T-helper 2 cell treated with Interferon-gamma antibody and Interleukin-4, amounts not matched to agents 100 ng/mL and 5 ng/mL, for 36 hours (primary cell): Measurements from ENCODE around the gene MC1R. TPM values are rescaled to one million over a fixed set of nuclear protein-coding genes. Genes with fewer than 3 reads are reported as not detected.

Experiments used
- intact Hi-C: fragments of 100-400 bp; cut with micrococcal nuclease; formaldehyde crosslinking; loops from one replicate; pipeline ENCODE4 v1.15.1; 2023
- total RNA-seq: library from RNA; stranded (reverse); gene quantifications from 2 replicates; pipeline ENCODE4 v1.2.3, GENCODE V29; 2022

MC1R gene
- total RNA-seq, result 9.1 and 11.2 TPM in 2 replicates

DNA sequence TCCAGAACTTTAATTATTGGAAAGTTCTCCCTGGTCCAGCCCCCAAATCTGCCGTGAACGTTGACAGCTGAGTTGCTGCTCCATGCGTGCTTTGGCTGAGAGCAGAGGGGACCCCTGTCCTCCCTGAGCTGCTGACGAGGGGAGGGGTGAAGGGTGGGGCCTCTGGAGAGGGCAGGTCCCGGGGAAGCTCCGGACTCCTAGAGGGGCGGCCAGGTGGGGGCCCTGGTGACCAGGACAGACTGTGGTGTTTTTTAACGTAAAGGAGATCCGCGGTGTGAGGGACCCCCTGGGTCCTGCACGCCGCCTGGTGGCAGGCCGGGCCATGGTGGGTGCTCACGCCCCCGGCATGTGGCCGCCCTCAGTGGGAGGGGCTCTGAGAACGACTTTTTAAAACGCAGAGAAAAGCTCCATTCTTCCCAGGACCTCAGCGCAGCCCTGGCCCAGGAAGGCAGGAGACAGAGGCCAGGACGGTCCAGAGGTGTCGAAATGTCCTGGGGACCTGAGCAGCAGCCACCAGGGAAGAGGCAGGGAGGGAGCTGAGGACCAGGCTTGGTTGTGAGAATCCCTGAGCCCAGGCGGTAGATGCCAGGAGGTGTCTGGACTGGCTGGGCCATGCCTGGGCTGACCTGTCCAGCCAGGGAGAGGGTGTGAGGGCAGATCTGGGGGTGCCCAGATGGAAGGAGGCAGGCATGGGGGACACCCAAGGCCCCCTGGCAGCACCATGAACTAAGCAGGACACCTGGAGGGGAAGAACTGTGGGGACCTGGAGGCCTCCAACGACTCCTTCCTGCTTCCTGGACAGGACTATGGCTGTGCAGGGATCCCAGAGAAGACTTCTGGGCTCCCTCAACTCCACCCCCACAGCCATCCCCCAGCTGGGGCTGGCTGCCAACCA, at the start of gene MC1R:
TSS of gene MC1R (plus strand) at position 410 of the 895 bp plus-strand sequence. CDS start at position 807, 397 bp downstream.
- intact Hi-C loops, result loop anchor here (5.0 kb wide), 1 partner anchor 196 kb away; the partner anchor contains the start of genes VPS9D1 and ZNF276

DNA sequence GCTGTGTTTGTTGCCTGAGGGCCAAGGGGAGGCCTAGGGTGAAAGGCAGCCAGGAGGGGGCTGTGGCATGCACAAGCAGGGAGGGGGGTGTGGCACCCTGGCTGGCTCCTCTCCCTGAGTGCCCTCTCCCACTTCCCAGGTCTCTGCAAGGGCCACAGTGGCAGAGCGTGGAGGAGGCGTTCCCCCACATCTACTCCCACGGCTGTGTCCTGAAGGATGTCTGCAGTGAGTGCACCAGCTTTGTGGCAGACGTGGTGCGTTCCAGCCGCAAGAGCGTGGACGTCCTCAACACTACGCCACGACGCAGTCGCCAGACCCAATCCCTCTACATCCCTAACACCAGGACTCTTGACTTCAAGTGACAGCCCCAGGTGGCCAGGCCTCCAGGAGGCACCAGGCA, 48.8 kb upstream of the MC1R start:
- intact Hi-C loops, result loop anchor here (5.0 to 10.0 kb wide), 4 partner anchors 148 to 753 kb away; partner anchors contain the start of genes RPL13, VPS9D1 and ZNF276

DNA sequence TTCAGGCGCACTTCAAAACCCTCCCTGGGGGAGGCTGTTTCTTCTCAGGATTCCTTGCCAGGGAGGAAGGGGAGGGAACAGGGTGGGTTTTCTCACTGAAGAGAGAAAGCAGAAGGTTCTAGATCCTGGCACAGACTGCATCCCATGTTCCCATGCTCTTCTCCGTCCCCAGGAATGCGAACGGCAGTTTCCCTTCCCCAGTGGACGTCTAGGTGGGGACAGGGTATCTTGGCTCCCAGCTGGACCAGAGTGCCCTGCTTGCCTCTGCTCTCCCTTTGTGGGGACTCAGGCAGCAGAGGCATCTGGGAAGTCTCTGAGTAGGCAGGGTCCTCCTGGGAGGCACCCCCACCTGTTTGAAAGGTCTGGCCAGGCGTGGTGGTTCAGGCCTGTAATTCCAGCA, 48.2 kb upstream of the MC1R start:
- intact Hi-C loops, result loop anchor here (5.0 to 10.0 kb wide), 3 partner anchors 148 to 753 kb away; partner anchors contain the start of genes VPS9D1 and ZNF276

DNA sequence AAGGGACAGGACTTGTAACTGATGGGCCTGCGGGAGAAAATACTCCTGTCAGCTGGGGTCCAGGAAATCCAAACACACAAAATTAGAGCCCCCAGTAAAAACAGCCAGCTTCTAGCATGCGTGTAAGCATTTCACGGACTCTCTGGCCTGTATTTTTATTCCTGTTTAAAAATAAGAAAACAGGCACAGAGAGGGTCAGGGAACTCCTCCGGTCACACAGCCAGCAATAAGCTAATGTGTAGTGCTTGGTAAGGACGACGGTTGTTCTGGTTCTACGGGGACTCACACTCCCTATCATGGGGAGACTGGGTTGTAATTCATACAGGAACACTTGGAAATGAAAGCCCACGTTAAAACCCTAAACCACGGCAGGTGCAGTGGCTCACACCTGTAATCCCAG, 46.8 kb upstream of the MC1R start:
- intact Hi-C loops, result loop anchor here (1.0 to 10.0 kb wide), 5 partner anchors 11 to 755 kb away; partner anchors contain the start of genes VPS9D1 and ZNF276

DNA sequence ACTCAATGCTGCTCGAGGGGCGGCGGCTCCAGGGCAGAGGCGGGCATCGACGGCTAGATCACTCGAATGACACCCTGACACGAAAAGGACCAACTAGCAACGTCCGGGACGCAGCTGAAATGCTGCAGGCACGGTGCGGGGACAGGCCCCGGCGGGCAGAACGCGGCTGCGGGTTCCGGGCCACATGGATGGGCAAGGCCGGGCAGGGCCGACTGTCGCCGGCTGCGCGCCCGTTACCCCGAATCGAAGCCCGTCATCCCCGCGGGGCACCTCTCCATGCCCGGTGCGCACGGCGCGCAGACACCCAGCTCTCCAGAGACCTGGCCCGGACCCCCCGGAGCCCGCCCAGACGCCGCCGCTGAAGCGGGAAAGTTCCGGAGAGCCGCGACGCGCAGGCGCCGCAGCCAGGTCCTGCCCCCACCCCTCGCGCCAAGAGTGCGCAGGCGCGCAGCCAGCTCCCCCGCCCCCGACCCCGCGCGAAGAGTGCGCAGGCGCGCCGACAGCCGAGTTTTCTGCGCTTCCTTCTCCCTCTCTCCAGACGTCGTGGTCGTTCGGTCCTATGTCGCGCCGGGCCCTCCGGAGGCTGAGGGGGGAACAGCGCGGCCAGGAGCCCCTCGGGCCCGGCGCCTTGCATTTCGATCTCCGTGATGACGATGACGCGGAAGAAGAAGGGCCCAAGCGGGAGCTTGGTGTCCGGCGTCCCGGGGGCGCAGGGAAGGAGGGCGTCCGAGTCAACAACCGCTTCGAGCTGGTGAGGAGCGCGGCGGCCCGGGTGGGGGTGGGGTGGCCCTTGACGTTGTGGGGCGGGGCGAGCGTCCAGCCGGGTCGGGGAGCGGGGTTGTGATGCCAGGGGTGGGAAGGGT, 45.3 kb upstream of the MC1R start, which contains the start of gene TCF25:
TSS of gene TCF25 (plus strand) at position 484 of the 863 bp plus-strand sequence. CDS start at position 560, 76 bp downstream.
- intact Hi-C loops, result loop anchor here (2.0 to 10.0 kb wide), 4 partner anchors 99 to 756 kb away; partner anchors contain the start of genes VPS9D1 and ZNF276

DNA sequence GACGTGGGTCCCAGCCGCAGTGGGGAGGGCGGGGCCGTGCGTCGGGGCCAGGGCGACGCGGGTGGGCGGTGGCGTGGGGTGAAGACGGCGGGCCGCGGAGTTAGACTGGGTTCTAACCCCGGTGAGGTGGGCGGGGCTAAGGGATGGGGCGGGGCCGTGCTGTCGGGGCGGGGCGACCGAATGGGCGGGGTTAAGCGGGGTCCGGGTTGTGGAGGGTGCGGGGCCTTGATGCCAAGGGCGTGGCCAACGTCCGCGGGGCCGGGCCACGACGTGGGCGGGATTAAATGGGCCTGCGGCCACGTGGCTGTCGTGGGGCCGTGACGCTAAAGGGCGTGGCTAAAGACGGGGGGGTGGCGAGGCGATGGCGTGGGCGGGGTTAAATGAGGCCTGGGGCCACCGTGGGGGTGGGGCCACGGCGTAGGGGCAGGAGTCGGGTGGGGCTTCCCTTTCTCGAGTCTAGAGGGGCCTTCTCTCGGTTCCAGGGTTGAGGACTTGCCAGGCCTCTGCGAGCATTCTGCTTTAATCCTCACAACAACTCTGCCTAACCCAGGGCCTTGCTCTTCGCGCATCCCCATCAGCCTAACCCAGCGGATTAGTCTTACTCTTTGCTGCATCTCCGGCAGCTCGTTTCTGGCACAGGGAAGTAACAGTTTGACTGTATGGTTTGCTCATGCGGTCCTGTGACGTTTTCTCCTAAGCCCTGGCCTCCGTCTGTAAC, 44.5 kb upstream of the MC1R start:
- intact Hi-C loops, result loop anchor here (1.0 to 10.0 kb wide), 6 partner anchors 51 to 757 kb away; partner anchors contain the start of genes VPS9D1 and ZNF276

DNA sequence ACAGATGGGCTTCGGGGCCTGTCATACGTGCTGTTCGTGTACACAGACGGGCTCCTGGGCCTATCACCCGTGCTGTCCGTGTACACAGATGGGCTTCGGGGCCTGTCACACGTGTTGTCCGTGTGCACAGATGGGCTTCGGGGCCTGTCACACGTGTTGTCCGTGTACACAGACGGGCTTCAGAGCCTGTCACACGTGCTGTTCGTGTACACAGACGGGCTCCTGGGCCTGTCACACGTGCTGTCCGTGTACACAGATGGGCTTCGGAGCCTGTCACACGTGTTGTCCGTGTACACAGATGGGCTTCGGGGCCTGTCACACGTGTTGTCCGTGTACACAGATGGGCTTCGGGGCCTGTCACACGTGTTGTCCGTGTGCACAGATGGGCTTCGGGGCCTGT, 39.5 kb upstream of the MC1R start:
- intact Hi-C loops, result loop anchor here (10.0 kb wide), 1 partner anchor 634 kb away; no protein-coding TSS in a partner anchor

DNA sequence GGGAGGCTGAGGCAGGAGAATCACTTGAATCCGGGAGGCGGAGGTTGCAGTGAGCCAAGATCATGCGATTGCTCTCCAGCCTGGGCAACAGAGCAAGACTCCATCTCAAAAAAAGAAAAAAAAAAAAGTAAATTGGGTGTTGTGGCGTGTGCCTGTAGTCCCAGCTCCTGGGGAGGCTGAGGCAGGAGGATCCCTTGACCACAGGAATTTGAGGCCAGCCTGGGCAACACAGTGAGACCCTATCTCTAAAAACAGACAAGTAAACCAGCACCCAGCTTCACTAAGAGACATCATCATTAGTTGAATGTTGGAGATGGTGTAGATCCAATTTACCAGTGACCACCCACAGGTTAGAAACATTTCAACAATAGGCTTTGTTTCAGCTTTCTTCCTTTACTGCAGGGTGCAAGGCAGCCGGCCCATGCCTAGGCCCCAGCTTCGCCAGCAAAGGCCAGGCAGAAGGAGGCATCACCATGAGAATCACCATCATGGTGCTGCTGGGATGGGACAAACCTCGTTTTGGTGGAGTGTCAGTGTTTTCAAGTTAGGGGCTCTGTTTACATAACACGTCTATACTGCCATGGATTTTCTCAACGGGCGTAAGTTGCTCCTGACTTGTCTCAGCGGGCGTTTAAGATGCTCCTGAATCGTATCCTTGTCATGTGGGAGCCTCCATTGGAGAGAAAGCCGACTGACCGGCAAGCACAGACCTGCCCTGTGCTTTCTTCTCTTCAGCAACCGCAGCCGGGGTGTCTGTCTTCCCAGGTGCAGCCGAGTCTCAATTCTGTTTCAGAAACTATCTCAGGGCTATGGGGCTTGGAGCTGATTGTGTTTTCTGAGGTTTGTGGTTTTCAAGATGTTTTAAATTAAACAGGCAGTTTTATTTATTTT, 37.9 kb upstream of the MC1R start:
- intact Hi-C loops, result no loop called here

DNA sequence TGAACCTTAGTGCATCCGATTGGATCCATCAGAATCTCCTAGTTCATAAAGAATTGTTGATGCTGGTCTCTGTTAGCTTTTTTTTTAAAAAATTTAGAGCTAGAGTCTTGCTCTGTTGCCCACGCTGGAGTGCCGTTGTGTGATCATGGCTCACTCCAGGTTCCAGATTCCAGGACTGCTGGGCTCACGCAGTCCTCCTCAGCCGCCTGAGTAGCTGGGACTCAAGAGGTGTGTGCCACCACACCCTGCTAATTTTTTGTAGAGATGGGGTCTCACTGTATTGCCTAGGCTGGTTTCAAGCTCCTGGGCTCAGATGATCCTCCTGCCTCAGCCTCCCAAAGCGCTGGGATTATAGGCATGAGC, 37.3 kb upstream of the MC1R start:
- intact Hi-C loops, result no loop called here

DNA sequence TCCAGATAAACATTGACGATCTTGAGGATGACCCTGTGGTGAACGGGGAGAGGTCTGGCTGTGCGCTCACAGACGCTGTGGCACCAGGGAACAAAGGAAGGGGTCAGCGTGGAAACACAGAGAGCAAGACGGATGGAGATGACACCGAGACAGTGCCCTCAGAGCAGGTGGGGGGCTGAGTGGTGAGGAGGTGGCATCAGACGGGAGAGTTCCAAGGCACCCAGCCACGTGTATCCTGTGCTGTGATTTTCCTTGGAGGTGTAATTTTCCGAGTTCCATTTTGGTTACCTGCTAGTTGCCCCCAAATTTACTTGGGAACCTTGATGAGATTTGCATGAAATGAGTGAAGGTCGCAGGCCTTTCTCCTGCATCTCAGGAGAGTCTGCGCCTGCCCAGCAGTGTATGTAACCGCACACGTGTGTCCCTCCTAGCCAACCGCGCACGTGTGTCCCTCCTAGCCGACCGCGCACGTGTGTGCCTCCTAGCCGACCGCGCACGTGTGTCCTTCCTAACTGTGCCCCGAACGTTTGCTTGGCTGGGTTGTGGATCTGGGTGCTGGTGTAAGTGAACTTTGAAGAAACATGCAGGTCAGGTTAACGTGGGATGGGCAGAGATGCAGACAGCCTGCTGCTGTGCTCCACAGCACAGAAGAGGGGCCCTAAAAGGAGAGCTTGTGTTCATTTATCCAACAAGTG, 35.2 kb upstream of the MC1R start:
- intact Hi-C loops, result no loop called here

DNA sequence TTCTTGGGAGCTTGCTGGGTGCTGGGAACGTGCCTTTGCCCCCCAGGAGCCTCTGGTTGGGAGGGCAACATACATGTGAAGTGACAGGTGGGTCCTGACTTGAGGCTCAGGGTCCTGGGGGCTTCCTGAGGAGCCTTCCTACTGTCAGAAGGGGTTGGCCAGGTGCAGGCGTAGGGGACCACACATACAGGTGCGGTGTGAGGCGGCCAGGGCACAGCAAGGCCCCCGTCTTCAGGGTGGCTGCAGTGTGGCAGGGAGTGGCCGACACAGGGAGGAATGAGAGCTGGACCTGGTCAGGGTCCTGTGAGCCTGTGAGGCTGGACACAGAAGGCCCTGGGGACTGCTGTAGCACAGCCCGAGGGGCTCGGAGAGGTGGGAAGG, 34.6 kb upstream of the MC1R start:
- intact Hi-C loops, result no loop called here

DNA sequence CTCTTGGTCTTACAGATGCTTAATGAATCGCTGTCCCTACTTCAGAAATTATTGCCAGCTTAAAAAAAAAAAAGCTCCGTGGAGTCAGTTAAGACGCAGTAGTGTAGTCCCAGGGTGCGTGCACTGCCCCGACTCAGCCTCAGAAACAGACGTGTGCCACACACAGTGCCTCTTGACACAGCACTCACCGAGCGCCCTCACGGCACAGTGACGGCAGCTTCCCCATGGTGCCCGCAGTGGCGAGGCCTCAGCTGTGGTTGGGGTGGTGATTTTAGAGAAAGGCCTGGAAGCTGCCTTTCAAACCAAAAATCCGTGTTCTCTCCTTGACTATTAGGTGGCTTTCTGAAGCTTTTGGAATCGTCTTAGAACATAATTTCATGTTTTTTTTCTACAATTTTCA, 31.4 kb upstream of the MC1R start:
- intact Hi-C loops, result no loop called here

DNA sequence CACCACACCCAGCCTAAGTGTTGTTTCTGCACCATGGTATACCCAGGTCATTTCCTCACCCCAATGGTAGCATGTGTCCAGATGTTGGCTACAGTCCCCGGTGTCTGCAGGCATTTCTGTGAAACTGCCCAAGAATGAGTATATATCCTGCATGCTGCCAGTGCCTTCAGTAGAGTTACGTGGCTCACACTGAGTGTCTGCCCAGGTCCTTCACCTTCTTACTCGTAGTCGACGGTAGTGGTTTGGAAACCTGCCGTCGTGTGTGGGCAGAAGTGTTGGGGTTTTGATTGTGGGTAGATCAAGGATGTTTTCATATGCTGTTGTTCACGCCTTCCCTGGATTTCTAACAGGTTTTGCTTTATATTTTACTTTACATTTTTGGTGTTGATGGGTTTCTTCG, 28.5 kb upstream of the MC1R start:
- intact Hi-C loops, result no loop called here

DNA sequence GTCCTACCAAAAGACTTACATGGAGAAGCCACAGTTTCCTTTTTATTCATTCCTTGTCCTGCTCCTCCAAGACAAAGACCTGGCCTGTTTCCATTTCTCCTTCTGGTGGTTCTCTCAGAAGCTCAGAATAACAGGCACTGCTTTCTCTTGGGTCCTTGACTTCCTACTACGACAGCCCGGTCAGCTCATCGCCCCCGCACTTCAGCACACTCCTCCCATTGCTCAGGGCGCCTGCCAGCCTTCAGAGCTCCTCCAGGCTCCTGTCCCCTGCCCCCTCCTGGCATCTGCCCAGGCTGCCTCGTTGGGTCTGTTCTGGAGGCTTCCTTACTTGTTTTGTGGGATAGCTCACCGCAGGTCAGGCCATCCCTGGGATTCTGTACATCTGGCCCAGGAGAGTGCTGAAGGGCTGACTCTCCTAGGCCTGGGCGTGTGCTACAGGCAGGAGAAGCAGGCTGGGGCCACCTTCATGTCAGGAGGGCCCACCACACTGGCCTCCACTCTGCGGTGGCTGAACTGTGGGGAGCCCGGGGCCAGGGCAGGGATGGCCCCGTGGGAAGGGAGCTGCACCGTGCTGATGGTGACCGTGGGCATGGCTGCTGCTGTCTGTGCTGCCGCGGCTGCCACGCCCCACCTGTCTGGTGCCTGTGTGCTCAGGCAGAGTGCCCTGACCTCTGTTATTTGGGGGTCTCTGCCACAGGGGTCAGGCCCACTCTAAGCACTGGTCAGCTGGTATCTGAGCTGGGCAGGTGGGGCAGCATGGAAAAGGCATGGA, 27.6 kb upstream of the MC1R start:
- intact Hi-C loops, result no loop called here

DNA sequence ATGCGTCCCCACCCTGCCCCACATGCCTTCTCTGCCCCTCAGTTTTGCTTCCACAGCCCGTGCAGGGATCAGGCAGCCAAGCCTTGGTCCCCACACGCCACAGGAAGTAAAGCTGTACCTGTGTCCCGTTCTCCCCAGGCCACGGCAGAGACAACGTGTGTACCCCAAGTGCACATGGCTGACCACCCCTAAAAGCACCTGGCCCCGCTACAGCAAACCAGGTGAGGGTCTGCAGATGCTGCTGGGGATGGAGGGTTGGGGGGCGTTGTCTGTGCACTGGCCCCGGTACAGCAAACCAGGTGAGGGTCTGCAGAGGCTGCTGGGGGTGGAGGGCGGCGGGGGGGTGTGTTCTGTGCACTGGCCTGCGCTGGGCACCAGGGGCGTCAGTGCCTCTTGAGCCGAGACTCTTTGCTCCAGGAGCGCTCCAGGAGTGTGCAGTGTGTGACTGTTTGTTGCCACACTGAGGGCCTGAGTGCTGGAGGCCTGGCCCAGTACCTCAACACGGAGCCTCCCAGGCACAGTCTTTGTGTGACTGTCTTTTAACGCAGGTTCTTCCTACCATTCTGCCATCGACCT, 26.5 kb upstream of the MC1R start:
- intact Hi-C loops, result no loop called here

DNA sequence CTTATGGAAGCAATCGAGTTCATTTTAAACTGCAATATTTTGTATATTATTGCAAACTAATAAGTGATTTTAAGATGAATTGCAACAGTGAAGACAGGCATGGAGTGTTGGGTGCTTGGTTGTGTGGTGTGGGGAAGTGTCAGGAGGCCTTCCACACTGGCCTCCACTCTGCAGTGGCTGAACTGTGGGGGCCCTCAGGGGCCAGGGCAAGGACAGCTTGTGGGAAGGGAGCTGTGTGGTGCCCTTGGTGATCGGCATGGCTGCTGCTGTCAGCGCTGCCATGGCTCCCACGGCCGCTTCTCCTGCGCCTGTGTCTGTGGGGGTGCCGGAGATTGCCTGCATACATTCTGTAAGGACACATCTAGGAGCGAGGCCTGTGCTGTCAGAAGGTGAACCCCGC, 26.0 kb upstream of the MC1R start:
- intact Hi-C loops, result no loop called here

DNA sequence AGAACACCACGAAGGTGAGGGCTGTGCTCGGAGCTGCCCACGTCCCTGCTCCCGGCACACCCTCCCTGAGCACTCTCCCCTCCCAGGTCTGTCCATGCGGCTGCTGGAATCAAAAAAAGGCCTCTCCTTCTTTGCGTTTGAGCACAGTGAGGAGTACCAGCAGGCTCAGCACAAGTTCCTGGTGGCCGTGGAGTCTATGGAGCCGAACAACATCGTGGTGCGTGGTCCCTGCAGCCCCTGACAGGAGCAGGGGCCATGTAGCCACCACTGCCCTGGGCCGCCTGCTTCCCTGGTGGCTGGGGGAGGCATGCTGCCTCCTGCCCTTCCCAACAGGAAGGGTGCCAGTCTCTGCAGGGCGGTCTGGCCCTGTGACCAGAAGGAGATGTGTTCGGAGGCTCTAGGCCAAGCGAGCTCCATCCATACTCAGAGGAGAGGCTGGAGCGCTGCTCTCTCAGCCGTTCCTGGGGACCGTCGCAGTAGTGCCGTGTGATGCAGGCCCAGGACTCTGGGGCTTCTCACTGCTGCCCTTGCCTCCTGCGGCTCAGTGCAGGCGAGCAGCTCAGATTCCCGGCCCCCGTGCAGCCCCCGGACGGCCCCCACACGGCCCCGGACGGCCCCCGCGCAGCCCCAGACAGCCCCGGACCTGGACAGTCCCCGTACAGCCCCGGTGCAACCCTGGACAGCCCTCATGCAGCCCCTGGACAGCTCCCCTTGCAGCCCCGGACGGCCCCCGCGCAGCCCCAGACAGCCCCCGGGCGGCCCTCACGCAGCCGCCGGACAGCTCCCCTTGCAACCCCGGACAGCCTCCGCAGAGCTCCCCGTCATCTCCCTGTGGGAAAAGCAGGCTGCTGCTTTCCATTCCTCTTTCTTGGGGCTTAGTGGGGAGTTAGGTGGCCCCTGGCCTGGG, 24.8 kb upstream of the MC1R start:
- intact Hi-C loops, result no loop called here
